ENCODE measurements around the gene LRP5. TPM values are rescaled to one million over a fixed set of nuclear protein-coding genes. Genes with fewer than 3 reads are reported as not detected.
A peak's percentile ranks its signal among the peaks of the same experiment; 100 is the strongest.

LRP5 gene
- total and polyA plus RNA-seq, 4 experiments from 2014 or later: 0.61 to 1.9 (median 1.4) TPM; not detected in 1

- no peak overlapping the region for H3K27ac Mint-ChIP-seq
- POLR2A ChIA-PET (ENCODE audit: partially characterized antibody): no interaction called here
- DNase-seq: no peak
- intact Hi-C loops (cut with micrococcal nuclease): no loop called here
- Histone ChIP-seq H3K9me3 (ENCODE audit: control insufficient read depth in 1 of 2, low read length in 2 of 2) (no peaks in the 10 kb centered on the region), H3K36me3 (ENCODE audit: insufficient read depth, low read length) (no peaks in the 10 kb centered on the region), H3K27ac (ENCODE audit: low read depth, low read length) (no peak overlapping the region), H3K27me3 (ENCODE audit: insufficient read depth, low read length) (no peaks in the 10 kb centered on the region), H3K4me1 (ENCODE audit: insufficient read depth, low read length) (no peaks in the 10 kb centered on the region), H3K4me3 (ENCODE audit: low read length in 2 of 2) (no peak overlapping the region)
- peaks cover 0 to 1% (median 0%) of the 10 kb centered on the region in 4 donors for H3K4me1 Mint-ChIP-seq
- H3K27me3 Mint-ChIP-seq: no peaks in the 10 kb centered on the region
- H3K4me3 Mint-ChIP-seq: no peak overlapping the region
- H3K9me3 Mint-ChIP-seq: no peaks in the 10 kb centered on the region
- no peaks in the 10 kb centered on the region for H3K36me3 Mint-ChIP-seq
- CTCF ChIA-PET (ENCODE audit: partially characterized antibody): interaction anchor here (1.2 kb wide), 1 partner anchor 131 kb away, joined by 4 read pairs; no protein-coding TSS in a partner anchor
These were observed 76.3 kb downstream of the LRP5 start for GRCh38 chr11:68388595-68389198.

- no peak overlapping the region for H3K27ac Mint-ChIP-seq
- DNase-seq: no peak
- H3K4me1 Mint-ChIP-seq: no peaks in the 10 kb centered on the region
- no peaks in the 10 kb centered on the region for H3K27me3 Mint-ChIP-seq
- CTCF ChIA-PET (ENCODE audit: partially characterized antibody): no interaction called here
- Histone ChIP-seq H3K4me1 (ENCODE audit: insufficient read depth, low read length) (no peaks in the 10 kb centered on the region), H3K36me3 (ENCODE audit: insufficient read depth, low read length) (no peaks in the 10 kb centered on the region), H3K4me3 (ENCODE audit: low read length in 2 of 2) (no peak overlapping the region), H3K27ac (ENCODE audit: low read depth, low read length) (no peak overlapping the region), H3K9me3 (ENCODE audit: control insufficient read depth in 1 of 2, low read length in 2 of 2) (no peaks in the 10 kb centered on the region), H3K27me3 (ENCODE audit: insufficient read depth, low read length) (no peaks in the 10 kb centered on the region)
- POLR2A ChIA-PET (ENCODE audit: partially characterized antibody): no interaction called here
- no peak overlapping the region for H3K4me3 Mint-ChIP-seq
- intact Hi-C loops (cut with micrococcal nuclease): no loop called here
- H3K36me3 Mint-ChIP-seq: no peaks in the 10 kb centered on the region
- H3K9me3 Mint-ChIP-seq: no peaks in the 10 kb centered on the region
These were observed 77.9 kb downstream of the LRP5 start for GRCh38 chr11:68390315-68390714.

GRCh38 chr11:68392822-68393221 lies 80.4 kb downstream of the LRP5 start:
- no peak overlapping the region for H3K27ac Mint-ChIP-seq
- no peak overlapping the region for H3K27ac ChIP-seq (ENCODE audit: low read depth, low read length)
- ChIA-PET POLR2A (ENCODE audit: partially characterized antibody) (interaction anchor here (1.2 kb wide), 1 partner anchor 12 kb away, joined by 3 read pairs; no protein-coding TSS in a partner anchor), CTCF (ENCODE audit: partially characterized antibody) (interaction anchor here (1.4 kb wide), 1 partner anchor 9 kb away, joined by 3 read pairs; no protein-coding TSS in a partner anchor)
- H3K36me3 Mint-ChIP-seq: no peaks in the 10 kb centered on the region
- no peaks in the 10 kb centered on the region for H3K9me3 Mint-ChIP-seq
- H3K27me3 ChIP-seq (ENCODE audit: insufficient read depth, low read length): no peaks in the 10 kb centered on the region
- H3K4me1 Mint-ChIP-seq: no peaks in the 10 kb centered on the region
- no peaks in the 10 kb centered on the region for H3K27me3 Mint-ChIP-seq
- intact Hi-C loops (cut with micrococcal nuclease): no loop called here
- H3K36me3 ChIP-seq (ENCODE audit: insufficient read depth, low read length): no peaks in the 10 kb centered on the region
- H3K4me3 Mint-ChIP-seq: no peak overlapping the region
- H3K4me3 ChIP-seq (ENCODE audit: low read length in 2 of 2): no peak overlapping the region
- DNase-seq: no peak
- no peaks in the 10 kb centered on the region for H3K9me3 ChIP-seq (ENCODE audit: control insufficient read depth in 1 of 2, low read length in 2 of 2)
- no peaks in the 10 kb centered on the region for H3K4me1 ChIP-seq (ENCODE audit: insufficient read depth, low read length)

- no peaks in the 10 kb centered on the region for H3K27me3 Mint-ChIP-seq
- no peak overlapping the region for H3K4me3 Mint-ChIP-seq
- no peaks in the 10 kb centered on the region for H3K36me3 Mint-ChIP-seq
- Histone ChIP-seq H3K9me3 (ENCODE audit: control insufficient read depth in 1 of 2, low read length in 2 of 2) (no peaks in the 10 kb centered on the region), H3K4me3 (ENCODE audit: low read length in 2 of 2) (no peak overlapping the region), H3K4me1 (ENCODE audit: insufficient read depth, low read length) (no peaks in the 10 kb centered on the region), H3K27me3 (ENCODE audit: insufficient read depth, low read length) (no peaks in the 10 kb centered on the region), H3K27ac (ENCODE audit: low read depth, low read length) (no peak overlapping the region), H3K36me3 (ENCODE audit: insufficient read depth, low read length) (no peaks in the 10 kb centered on the region)
- DNase-seq: no peak
- intact Hi-C loops (cut with micrococcal nuclease): no loop called here
- CTCF ChIA-PET (ENCODE audit: partially characterized antibody): no interaction called here
- H3K4me1 Mint-ChIP-seq: no peaks in the 10 kb centered on the region
- POLR2A ChIA-PET (ENCODE audit: partially characterized antibody): no interaction called here
- H3K27ac Mint-ChIP-seq: no peak overlapping the region
- H3K9me3 Mint-ChIP-seq: no peaks in the 10 kb centered on the region
These were observed 84.1 kb downstream of the LRP5 start for GRCh38 chr11:68396516-68396915.

DNA sequence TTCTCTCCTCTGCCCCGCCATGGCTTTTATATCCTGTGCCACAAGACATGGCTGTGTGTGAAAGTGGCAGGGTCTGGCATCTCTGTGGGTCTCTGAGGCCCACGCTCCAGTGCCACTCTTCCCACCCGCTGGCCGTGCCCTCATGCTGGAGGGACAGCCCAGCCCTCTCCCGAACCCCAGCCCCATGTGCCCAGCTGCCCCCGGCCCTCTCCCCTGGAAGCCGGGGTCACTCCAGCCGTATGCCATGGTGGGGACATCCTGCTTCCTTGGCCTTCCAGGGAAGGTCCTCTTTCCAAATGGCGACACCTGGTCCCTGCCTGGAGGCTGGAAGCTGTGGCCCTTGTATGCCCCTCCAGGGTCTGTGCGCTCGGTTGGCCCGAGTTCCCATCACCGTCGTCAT lies 84.9 kb downstream of the LRP5 start:
- H3K27me3 ChIP-seq (ENCODE audit: insufficient read depth, low read length): no peaks in the 10 kb centered on the region
- Mint-ChIP-seq H3K36me3 (no peaks in the 10 kb centered on the region), H3K4me3 (no peak overlapping the region), H3K9me3 (no peaks in the 10 kb centered on the region), H3K4me1 (no peaks in the 10 kb centered on the region), H3K27me3 (no peaks in the 10 kb centered on the region), H3K27ac (no peak overlapping the region)
- H3K4me3 ChIP-seq (ENCODE audit: low read length in 2 of 2): no peak overlapping the region
- DNase-seq: no peak
- H3K36me3 ChIP-seq (ENCODE audit: insufficient read depth, low read length): no peaks in the 10 kb centered on the region
- CTCF ChIA-PET (ENCODE audit: partially characterized antibody): no interaction called here
- no peak overlapping the region for H3K27ac ChIP-seq (ENCODE audit: low read depth, low read length)
- POLR2A ChIA-PET (ENCODE audit: partially characterized antibody): no interaction called here
- H3K4me1 ChIP-seq (ENCODE audit: insufficient read depth, low read length): no peaks in the 10 kb centered on the region
- intact Hi-C loops (cut with micrococcal nuclease): no loop called here
- H3K9me3 ChIP-seq (ENCODE audit: control insufficient read depth in 1 of 2, low read length in 2 of 2): no peaks in the 10 kb centered on the region

GRCh38 chr11:68398995-68399851 lies 86.8 kb downstream of the LRP5 start:
- ChIA-PET CTCF (ENCODE audit: partially characterized antibody) (no interaction called here), POLR2A (ENCODE audit: partially characterized antibody) (no interaction called here)
- no peak overlapping the region for H3K27ac ChIP-seq (ENCODE audit: low read depth, low read length)
- DNase-seq: no peak
- Mint-ChIP-seq H3K4me3 (no peak overlapping the region), H3K27ac (peak overlapping the region in 1 of 7 donors; percentile 12), H3K27me3 (no peaks in the 10 kb centered on the region), H3K4me1 (no peaks in the 10 kb centered on the region), H3K9me3 (no peaks in the 10 kb centered on the region), H3K36me3 (no peaks in the 10 kb centered on the region)
- H3K36me3 ChIP-seq (ENCODE audit: insufficient read depth, low read length): no peaks in the 10 kb centered on the region
- H3K9me3 ChIP-seq (ENCODE audit: control insufficient read depth in 1 of 2, low read length in 2 of 2): no peaks in the 10 kb centered on the region
- no peak overlapping the region for H3K4me3 ChIP-seq (ENCODE audit: low read length in 2 of 2)
- intact Hi-C loops (cut with micrococcal nuclease): no loop called here
- H3K4me1 ChIP-seq (ENCODE audit: insufficient read depth, low read length): no peaks in the 10 kb centered on the region
- H3K27me3 ChIP-seq (ENCODE audit: insufficient read depth, low read length): no peaks in the 10 kb centered on the region

- CTCF ChIA-PET (ENCODE audit: partially characterized antibody): no interaction called here
These were observed 87.5 kb downstream of the LRP5 start for GRCh38 chr11:68399916-68400315.

More at GRCh38 chr11:68399916-68400315, 87.5 kb downstream of the LRP5 start:
- H3K4me1 Mint-ChIP-seq: no peaks in the 10 kb centered on the region
- Histone ChIP-seq H3K9me3 (ENCODE audit: control insufficient read depth in 1 of 2, low read length in 2 of 2) (no peaks in the 10 kb centered on the region), H3K4me1 (ENCODE audit: insufficient read depth, low read length) (no peaks in the 10 kb centered on the region), H3K27me3 (ENCODE audit: insufficient read depth, low read length) (no peaks in the 10 kb centered on the region), H3K27ac (ENCODE audit: low read depth, low read length) (no peak overlapping the region), H3K4me3 (ENCODE audit: low read length in 2 of 2) (no peak overlapping the region), H3K36me3 (ENCODE audit: insufficient read depth, low read length) (no peaks in the 10 kb centered on the region)
- intact Hi-C loops (cut with micrococcal nuclease): no loop called here
- no peak overlapping the region for H3K4me3 Mint-ChIP-seq
- H3K27me3 Mint-ChIP-seq: no peaks in the 10 kb centered on the region
- no peaks in the 10 kb centered on the region for H3K36me3 Mint-ChIP-seq
- no peak overlapping the region for H3K27ac Mint-ChIP-seq
- POLR2A ChIA-PET (ENCODE audit: partially characterized antibody): no interaction called here
- no peaks in the 10 kb centered on the region for H3K9me3 Mint-ChIP-seq
- DNase-seq: no peak

Measured in CD4-positive, alpha-beta memory T cell (primary cell).